Testis (tissue), 2 donors: Measurements from ENCODE around the gene COL9A1.
"Not testable (repeated sequence)": the region's sequence is repeated elsewhere in the genome, so short reads cannot be mapped to it uniquely, and the experiment has no call there.

Source experiments
- CTCF ChIP-seq, 3 experiments: fragments of 450-650 bp in 2 of 3; fragments of 200-600 bp in 1 of 3; sonication (generic) in 1 of 3; IDR thresholded peaks; one replicate each; pipeline ENCODE4 v1.5.1; 2016 to 2019; ENCODE audit warnings: antibody characterized with exemption in 3 of 3, mild to moderate bottlenecking in 2 of 3, moderate library complexity in 1 of 3
- POLR2A ChIP-seq: fragments of 450-650 bp; IDR thresholded peaks from one replicate; pipeline ENCODE4 v1.6.1; 2017; ENCODE audit warnings: antibody characterized with exemption, mild to moderate bottlenecking, moderate library complexity

- TF ChIP-seq POLR2A; CTCF (IDR thresholded peaks at IDR 0.05): not testable (repeated sequence)
These were observed 14.9 kb upstream of the COL9A1 start for GRCh38 chr6:70317799-70318198.
